NK-92 (cell line): ENCODE measurements around the gene DAPK3.
"Not testable (repeated sequence)": the region's sequence is repeated elsewhere in the genome, so short reads cannot be mapped to it uniquely, and the experiment has no call there.

ENCODE experiments used
- DNase-seq: peaks from one replicate; lab custom pipeline; 2025; ENCODE audit not compliant: unreplicated experiment; lab: John Stamatoyannopoulos, UW

Gene DAPK3

GRCh38 chr19:4005436-4005835, 34.5 kb upstream of the DAPK3 start:
- not testable (repeated sequence) for DNase-seq

GRCh38 chr19:4000798-4001197, 29.9 kb upstream of the DAPK3 start:
- not testable (repeated sequence) for DNase-seq

DNA sequence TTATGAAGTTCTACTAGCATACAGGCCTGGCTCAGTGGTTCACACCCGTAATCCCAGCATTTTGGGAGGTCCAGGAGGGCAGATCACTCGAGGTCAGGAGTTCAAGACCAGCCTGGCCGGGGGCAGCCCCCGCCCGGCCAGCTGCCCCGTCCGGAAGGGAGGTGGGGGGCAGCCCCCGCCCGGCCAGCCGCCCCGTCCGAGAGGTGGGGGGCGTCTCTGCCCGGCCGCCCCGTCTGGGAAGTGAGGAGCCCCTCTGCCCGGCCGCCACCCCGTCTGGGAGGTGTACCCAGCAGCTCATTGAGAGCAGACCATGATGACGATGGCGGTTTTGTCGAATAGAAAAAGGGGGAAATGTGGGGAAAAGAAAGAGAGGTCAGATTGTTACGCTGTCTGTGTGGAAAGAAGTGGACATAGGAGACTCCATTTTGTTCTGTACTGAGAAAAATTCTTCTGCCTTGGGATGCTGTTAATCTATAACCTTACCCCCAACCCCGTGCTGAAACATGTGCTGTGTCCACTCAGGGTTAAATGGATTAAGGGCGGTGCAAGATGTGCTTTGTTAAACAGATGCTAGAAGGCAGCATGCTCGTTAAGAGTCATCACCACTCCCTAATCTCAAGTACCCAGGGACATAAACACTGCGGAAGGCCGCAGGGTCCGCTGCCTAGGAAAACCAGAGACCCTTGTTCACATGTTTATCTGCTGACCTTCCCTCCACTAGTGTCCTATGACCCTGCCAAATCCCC, 27.9 kb upstream of the DAPK3 start:
- not testable (repeated sequence) for DNase-seq

GRCh38 chr19:3995607-3996006, 24.7 kb upstream of the DAPK3 start:
- DNase-seq: no peak

- no peak for DNase-seq
Measured at GRCh38 chr19:3990815-3991117, 19.9 kb upstream of the DAPK3 start.

GRCh38 chr19:3987619-3988371, 16.9 kb upstream of the DAPK3 start:
- no peak for DNase-seq

DNA sequence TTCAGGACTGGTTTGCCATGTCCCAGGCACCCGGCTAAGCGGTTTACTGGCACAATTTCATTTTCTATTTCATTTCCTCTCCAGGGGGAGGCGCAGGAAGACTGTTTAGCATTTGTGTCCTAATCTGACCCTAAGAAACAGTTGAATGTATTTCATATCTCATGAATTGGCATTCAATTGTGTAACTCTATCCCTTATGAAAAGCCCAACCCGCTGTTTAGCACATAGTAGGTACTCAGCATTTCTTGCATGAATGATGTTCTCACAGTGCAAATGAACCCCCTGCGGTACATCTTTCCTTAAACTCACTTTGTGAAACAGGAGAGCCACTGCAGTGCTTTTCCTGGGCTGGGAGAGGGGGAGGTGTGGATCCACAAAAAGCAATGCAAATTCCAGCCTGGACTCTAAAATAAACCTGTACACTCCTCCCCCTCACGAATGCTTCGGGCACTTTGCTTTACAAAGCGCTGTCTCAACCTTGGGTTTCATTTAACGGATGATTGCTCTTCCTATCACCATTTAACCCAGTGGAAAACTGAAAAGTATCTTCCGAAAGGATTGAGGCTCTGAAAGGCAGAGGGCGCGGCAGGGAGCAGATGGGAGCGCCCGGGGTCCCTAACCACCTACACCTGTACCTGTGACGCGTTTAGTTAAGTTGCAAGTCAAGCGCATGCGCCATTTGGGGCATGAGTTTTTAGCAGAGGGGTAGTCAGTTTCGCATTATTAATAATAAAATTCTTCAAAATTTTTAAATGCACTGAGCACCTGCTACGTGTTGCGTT, 15.6 kb upstream of the DAPK3 start:
- no peak for DNase-seq

DNA sequence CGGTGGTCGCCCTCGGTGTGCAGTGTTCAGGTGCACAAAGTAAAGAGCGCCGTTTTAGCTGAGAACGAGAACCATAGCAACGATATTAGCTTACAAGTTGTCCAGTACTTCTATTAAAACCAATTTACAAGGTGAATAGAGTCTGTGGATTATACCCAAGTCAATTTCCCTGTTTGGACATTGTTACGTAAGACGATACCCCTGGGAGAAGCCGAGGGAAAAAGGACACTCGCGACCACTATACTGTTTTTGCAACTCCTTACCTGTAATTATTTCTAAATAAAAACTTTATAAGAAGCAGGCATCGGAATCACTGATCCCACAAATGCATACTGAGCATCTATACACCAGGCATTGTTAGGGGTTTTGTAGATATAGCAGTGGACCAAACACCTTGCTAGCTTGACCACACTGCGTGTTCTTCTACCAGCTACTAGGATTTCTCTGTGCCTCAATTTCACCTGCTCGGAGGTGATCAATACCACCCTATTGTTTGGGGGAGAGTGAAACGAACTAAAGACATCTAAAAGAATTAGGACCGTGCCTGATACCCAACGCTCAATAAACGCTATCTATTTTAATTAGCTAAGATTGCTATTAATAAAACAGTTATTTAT, 14.9 kb upstream of the DAPK3 start:
- DNase-seq: no peak

DNA sequence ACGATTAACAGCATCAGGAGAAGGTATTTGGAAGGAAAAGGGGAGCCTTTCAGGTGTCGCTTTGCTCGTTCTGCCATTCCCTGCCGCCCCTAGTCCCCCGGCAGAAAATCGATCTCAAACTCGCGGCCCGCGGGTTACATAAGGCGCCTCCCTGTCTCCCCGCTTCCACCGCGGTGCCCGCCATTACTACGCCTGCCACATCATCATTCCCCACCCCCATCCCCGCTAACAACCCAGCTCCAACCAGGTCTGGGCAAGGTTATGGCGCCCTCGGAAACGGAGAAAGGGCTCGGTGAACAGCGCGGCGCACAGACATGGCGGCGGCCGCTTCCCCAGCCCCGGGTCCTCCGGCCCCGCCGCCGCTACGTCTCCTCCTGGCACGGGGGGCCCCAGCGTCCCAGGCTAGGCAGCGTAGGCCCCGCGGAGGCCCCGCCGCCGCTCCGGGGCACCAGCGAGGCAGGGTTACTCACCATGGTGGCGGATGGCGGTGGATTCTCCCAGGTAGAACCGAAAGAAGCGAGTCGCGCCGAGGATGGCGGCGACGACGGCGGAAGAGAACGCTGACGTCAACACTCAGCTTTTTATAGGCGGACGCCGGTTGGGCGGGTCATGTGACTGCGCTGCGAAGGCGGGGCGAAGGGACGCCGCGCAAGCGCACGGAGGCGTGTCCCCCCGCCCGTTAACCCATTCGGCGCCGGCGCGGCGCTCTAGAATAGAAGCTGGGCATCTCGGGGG, 14.2 kb upstream of the DAPK3 start, which contains the start of gene EEF2:
EEF2 (minus strand) TSS at position 556 of the 735 bp plus-strand sequence; CDS start at position 473, 83 bp downstream.
- DNase-seq: no peak

GRCh38 chr19:3984584-3984907, 13.6 kb upstream of the DAPK3 start:
- DNase-seq: no peak

GRCh38 chr19:3983936-3984583, 13.2 kb upstream of the DAPK3 start:
- no peak for DNase-seq

- no peak for DNase-seq
Measured at GRCh38 chr19:3983542-3983914, 12.6 kb upstream of the DAPK3 start.

DNA sequence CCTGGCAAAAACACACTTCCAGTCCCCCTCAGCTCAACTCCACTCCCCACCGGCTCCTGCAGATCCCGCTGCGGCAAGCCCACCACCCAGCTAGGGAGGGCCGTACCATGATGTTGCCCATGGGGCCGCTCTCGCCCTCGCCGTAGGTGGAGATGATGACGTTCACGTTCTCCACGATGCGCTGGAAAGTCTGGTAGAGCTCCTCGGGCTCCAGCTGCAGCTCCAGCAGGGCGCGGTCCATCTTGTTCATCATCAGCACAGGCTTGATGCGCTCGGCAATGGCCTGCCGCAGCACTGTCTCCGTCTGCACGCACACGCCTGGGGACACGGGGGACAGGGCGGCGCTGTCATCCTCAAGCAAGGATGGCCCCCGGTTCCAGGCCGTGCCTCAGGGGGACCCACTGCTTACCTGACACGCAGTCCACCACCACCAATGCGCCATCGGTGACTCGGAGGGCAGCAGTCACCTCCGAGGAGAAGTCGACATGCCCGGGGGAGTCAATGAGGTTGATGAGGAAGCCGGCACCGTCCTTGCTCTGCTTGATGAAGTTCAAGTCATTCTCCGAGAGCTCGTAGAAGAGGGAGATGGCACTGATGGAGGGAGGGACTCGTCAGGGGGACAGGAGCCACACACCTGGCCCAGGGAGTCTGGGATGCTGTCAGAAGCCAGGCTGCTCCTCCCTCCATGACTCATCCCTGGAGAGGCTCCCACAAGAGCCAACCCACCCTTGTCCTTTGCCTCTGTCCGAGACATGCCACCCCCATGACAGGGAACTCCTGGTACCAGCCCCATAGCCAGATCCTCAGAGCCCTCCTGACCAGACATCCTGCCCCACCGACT, 12.0 kb upstream of the DAPK3 start:
- no peak for DNase-seq

- DNase-seq: no peak
Measured at GRCh38 chr19:3981736-3982681, 11.1 kb upstream of the DAPK3 start.

GRCh38 chr19:3981373-3981735, 10.5 kb upstream of the DAPK3 start:
- no peak for DNase-seq

- DNase-seq: no peak
Measured at GRCh38 chr19:3980353-3981251, 9.7 kb upstream of the DAPK3 start.

GRCh38 chr19:3979674-3980352, 8.9 kb upstream of the DAPK3 start:
- DNase-seq: no peak
